CD4-positive, alpha-beta T cell treated with Interleukin-2 at 100 ng/mL for 4 hours (primary cell): ENCODE results near the gene CYTH2.
"Not testable (repeated sequence)": the region's sequence is repeated elsewhere in the genome, so short reads cannot be mapped to it uniquely, and the experiment has no call there.

Experiments used
- DNase-seq: peaks from one replicate; pipeline ENCODE4 v3.0.0-alpha.2; 2020; ENCODE audit warnings: low spot score

Gene CYTH2

GRCh38 chr19:48512504-48513288, 43.5 kb downstream of the CYTH2 start:
- no peak for DNase-seq

GRCh38 chr19:48513289-48514122, 44.3 kb downstream of the CYTH2 start:
- DNase-seq: peak; percentile 80

GRCh38 chr19:48514123-48514458, 44.9 kb downstream of the CYTH2 start:
- DNase-seq: no peak

GRCh38 chr19:48516536-48516935, 47.4 kb downstream of the CYTH2 start:
- no peak for DNase-seq

- DNase-seq: no peak
Observed at GRCh38 chr19:48518207-48518606, 49.0 kb downstream of the CYTH2 start.

GRCh38 chr19:48519426-48519825, 50.3 kb downstream of the CYTH2 start:
- DNase-seq: not testable (repeated sequence)

- DNase-seq: no peak
Observed at GRCh38 chr19:48520134-48520533, 51.0 kb downstream of the CYTH2 start.

GRCh38 chr19:48524221-48524620, 55.1 kb downstream of the CYTH2 start:
- no peak for DNase-seq

GRCh38 chr19:48524732-48525131, 55.6 kb downstream of the CYTH2 start:
- DNase-seq: no peak

GRCh38 chr19:48529156-48529555, 60.0 kb downstream of the CYTH2 start:
- no peak for DNase-seq

- DNase-seq: no peak
Observed at GRCh38 chr19:48530066-48530720, 61.0 kb downstream of the CYTH2 start.

GRCh38 chr19:48530770-48531169, 61.6 kb downstream of the CYTH2 start:
- no peak for DNase-seq
